GM19043 (cell line): Measurements from ENCODE around the gene BARX1.

ENCODE experiments used
- ATAC-seq: cut with Tn5 transposase; IDR thresholded peaks from one replicate; pipeline ENCODE4 v1.9.1; 2021; ENCODE audit warnings: low read depth; ENCODE audit not compliant: unreplicated experiment

Gene BARX1

DNA sequence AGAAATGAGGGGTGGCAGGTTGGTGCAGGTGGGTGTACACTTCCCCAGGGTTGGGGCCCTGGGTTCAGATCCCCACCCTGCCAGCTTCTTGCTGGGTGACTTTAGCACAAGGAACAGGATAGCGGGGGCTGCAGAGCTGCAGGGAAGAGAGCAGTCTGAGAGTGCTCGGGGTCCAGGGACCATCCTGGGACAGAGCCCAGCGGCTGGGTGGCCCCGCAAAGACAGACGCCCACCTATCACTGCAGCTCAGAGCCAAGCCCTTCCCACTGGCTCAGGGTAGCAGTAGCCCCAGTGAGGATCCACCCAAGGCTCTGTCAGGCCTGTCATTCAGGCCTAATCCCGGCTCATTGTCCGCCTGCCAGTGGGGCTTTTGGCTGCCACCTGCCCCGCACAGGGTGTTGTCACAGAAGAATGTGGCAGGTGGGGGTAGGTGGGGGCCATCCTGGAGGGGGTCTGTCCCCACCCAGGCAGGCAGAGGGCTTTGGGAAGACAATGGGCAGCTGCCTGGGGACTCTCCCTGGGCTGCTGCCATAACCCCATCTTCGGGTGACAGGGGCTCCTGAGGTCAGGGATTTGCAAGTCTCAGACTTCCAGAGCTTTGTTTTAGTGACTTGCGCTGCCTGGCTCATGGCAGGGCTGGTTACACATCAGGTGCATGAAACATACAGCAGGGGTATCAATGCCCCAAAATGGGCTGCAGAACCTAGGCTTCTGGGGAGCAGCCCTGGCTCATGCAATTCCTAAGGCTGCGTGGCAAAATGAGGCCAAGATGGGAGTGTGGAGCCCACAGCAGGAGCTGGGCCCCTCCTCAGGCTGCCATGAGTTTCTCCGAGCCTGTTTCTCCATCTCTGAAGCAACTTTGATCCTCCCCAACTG, 52.1 kb downstream of the BARX1 start:
- no peak for ATAC-seq

DNA sequence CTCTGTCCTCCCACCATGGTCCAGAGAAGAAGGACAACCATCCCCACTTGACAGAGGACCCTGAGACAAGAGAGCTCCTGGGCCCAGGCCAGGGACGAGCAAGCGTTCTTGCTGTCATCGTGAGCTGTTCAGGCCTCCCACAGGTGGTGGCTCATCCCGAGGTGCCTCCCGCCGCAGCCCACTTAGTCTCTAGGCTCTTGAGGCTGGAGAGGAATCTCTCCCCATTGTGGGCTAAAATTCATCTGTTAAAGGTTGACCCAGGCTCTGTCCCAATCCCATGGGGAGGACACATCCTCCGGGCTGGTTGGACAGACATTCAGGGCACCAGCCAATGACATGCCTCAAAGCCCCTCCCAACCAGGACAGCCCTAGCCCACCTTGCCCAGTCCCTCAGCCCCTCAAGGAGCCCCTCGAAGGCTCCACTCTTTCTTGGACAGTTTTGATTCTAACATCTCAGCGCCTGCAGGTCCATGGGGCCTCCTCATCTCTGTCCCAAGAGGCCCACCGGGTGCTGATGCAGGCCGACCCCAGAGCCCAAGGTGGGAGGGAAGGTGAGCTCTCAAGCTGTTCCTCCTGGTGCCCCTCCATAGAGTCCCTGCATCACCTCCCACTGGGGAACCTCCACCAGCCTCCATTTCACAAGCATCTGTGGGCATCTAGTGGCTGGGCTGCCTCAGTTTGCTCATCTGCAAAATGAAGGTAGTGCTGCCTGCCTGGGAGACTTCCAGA, 52.9 kb downstream of the BARX1 start:
- ATAC-seq = no peak
